Keratinocyte (primary cell): Measurements from ENCODE around the gene KLK3.

ENCODE experiments used
- CTCF ChIP-seq, 3 experiments: IDR thresholded peaks in 1 of 3; conservative IDR thresholded peaks in 1 of 3; optimal IDR thresholded peaks in 1 of 3; 2 replicates in 2 of 3; 3 replicates in 1 of 3; pipeline versions ENCODE3 to v1.5.1; 2011; ENCODE audit warnings: low read length in 3 of 3, mild to moderate bottlenecking in 3 of 3, moderate library complexity in 2 of 3, control low read depth in 1 of 3, inconsistent platforms in 1 of 3; ENCODE audit not compliant: insufficient read depth in 2 of 3; ENCODE audit errors: extremely low read depth in 1 of 3
- EZH2 ChIP-seq: IDR thresholded peaks from one replicate; pipeline ENCODE4 v1.6.1; 2012; ENCODE audit warnings: inconsistent platforms, mild to moderate bottlenecking, low read length, moderate library complexity

- TF ChIP-seq CTCF (optimal IDR thresholded peaks at IDR 0.05 in 1 of 3, IDR thresholded peaks at IDR 0.05 in 1 of 3, conservative IDR thresholded peaks at IDR 0.05 in 1 of 3; ENCODE audit: extremely low read depth in 1 of 3, insufficient read depth in 2 of 3, low read length in 3 of 3) (no peak), EZH2 (no peak)
Observed at GRCh38 chr19:50821248-50821612, 33.5 kb upstream of the KLK3 start.
